GM19438 (cell line): ENCODE measurements around the gene MATK.

Experiments
- ATAC-seq: cut with Tn5 transposase; IDR thresholded peaks from one replicate; pipeline ENCODE4 v1.9.1; 2021; ENCODE audit warnings: low read depth; ENCODE audit not compliant: unreplicated experiment

The MATK gene

DNA sequence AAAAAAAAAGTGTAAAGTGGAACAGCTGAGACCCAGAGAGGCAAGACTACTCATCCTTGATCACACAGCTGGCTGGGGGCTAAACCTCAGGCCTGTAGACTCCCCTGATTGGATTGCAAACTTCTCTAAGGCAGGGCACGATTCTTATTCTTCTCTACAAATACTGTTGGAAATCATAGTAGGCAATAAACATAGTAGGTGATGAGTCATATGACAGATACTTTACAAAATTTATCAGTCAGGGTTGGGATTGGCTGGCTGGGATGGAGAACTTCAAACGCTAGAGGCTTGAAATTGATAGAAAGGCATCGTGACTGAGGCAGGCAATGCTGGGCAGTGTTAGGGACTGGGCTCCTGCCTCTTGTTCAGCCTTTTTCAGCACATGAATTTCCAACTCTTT lies 5.9 kb upstream of the MATK start:
- no peak for ATAC-seq

DNA sequence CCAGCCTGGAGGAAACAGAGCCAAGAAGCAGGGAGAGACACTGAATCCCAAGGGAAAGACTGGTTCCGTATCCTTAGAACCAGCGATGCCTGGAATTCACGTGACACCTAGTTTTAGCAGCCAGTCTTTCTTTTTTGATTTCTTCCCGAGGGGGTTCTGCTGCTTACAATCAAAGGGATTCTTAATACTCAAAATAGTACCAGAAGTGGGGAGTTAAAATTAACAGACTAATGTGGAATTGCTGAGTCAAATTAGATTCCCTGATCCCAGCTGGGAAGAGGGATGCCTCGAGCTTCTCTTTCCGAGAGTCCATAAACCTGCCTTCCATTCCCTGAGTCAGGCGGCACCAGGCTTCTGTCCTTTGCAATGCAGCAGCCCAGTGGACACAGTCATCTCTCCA lies 4.8 kb upstream of the MATK start:
- ATAC-seq, result no peak

DNA sequence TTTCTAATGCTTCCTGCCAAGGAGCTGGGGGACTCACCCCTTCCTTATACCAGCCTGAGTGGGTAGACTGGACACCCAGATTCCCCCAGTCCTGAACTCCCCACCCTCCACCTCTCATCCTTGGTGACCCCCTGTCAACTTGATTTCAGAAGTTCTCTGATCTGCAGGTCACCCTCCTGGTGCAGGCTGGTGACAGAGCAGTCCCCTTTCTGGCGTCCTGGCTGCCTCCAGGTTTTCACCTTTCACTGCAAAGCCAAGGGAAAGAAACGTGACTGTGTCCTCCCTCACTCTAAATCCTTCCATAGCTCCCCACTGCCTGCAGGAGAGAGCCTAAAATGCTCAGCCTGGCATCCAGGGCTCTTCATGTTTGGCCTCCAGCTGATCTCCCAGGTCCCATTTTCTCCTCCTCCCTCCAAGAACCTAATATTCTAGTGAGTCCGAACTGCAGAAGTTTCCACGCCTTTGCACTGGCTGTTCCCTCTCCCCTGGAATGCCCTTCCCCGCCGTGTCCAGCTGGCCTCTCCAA lies 4.1 kb upstream of the MATK start:
- no peak for ATAC-seq

DNA sequence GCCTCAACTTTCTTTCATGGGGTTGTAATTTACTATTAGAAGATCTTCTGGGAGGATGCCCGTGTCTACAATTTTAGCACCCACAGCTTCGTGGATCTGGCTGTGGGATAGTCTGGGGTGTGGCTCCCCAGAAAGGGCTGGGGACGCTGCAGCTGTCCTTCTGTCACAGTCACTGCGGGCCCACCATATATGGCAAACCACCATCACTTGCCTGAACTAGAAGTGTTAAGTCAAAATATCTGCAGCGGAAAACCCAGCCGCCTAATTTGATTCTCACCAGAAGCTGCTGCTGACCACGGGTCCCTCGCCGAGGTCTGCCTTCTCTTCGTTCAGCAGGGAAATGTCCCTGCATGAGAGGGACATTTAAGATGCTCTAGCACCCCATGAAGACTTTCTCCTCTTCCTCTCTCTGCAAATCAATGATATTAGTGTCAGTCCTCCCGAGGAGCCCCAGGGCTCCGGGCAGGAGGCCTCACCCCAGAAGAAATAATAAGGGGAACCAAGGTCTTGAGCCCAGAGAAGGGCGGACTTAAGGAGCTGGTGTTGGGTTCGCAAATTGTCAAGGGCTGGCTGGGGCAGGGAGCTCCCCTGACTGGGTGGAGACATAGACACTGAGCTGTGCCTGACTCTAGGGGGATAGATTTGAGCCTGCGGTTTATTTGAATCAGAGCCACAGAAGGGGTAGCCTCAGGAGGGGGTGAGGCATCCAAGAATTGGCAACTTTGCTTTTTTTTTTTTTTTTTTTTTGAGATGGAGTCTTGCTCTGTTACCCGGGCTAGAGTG lies 3.0 kb upstream of the MATK start:
- ATAC-seq, result no peak

DNA sequence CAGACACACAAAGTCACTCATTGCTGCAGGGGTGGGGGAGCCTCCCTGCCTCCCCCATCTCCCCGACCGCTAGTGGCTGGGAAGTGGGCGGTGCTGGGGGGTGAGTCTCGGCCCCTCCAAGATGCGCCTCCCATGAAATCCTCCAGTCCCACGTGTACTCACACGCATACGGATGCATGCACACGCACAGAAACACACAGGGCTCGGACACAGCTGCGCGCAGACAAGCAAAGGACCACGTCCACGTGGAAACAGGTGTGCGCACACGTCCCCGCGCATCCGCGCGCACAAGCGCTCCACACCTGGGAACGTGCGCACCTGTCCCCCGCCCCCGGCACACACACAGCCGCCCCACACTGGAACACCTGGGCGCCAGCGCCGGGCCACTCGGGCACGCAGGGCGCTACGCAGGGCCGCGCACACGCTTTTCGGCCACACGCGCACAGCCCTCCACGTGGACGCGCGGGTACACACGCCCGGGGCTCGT lies 687 bp downstream of the MATK start:
- ATAC-seq, result no peak

DNA sequence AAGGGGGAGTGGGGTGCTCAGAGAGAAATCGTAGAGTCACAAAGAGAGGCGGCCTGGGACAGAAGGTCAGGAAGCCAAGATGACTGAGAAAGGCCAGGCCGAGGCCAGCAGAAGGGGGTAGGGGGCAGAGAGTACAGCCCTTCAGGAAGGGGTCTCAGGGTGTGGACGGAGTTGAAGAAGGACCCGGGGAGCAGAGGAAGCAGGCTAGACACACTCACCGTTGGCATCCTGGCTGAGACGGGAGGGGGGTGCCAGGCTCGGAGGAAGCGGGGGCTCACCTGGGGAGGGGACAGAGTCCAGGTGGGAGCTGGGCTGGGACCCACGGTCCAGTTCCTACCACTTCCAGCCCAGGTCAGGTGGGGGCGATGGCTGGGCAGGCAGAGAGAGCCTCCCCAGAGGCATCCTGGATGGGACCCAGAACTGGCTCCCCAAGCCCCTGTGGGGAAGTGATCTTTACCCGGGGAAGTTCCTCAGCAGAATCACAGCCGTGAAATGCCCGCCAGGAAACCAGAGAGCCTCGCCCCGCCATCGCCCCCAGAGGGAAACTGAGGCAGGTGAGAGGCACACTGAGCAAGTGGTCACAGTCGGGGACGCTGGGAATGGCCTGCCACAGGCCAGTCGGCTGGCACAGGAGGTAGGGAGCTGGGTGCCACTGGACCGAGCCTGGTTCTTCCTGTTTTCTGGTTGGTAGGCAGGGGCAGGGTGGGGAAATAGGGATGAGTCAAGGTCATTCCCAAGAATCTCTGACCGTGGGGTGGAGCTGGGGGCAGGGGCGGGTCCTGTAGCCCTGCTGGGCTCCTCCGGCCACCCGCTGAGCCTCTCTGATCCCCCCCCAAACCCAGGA lies 1.4 kb downstream of the MATK start:
- ATAC-seq, result no peak

DNA sequence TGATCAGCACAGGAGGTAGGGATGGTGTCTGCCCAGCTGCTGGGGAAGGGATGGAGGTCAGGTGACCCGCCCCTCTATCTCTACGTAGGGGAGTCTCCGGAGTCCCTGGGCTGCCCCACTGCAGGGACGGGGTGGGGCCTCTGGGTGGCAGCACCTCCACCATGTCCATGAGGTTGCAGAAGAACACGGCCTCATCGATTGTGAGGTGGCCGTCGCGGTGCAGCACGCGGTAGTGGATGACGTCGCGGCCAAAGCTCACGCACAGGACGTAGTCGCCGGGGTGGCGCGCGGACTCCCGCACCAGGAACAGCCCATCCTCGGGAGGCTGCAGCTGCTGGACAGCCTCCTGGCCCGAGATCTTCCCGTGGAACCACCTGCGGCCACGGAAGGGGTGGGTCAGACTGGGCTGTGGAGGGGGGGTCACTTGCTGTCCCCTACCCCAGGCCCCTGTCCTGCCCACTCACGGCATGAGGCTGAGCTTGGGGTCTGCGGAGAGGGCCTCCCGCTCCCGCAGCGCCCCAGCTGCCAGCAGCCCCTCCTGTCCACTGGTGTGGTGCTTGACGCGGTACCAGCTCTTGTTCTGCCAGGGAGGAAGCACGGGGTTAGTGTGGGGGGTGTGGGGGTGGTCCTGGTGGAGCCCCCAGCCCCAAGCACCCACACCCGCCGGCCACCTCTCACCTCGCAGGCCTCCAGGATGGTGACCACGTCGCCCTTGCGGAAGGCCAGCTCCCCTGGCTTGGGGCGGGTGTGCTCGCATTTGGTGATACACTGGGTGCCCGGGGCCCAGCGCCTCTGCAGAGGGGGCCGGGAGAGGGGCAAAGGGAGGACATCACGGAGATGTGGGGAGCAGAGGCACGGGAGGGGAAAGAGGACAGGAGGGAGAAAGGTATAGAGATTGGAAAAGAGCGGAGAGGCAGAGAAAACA lies 2.3 kb downstream of the MATK start:
- ATAC-seq, result no peak

DNA sequence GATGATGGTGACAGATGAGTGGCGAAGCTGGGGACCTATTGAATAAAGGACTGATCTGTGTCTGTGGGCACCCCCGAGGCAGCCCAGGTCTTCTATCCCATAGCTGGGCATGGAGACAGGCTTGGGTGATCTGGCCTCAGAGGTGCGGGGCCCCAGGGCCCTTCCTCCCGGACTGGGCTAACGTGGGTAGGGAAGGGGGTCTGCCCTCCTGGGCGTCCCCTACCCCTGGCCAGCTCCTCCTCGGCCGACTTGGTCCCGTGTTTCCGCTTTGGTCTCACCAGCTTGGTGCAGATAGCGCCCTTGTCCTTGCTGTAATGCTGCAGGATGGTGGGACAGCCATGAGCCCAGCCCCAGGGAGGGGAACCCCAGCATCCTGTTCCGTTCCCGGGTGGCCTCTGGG lies 3.3 kb downstream of the MATK start:
- no peak for ATAC-seq

DNA sequence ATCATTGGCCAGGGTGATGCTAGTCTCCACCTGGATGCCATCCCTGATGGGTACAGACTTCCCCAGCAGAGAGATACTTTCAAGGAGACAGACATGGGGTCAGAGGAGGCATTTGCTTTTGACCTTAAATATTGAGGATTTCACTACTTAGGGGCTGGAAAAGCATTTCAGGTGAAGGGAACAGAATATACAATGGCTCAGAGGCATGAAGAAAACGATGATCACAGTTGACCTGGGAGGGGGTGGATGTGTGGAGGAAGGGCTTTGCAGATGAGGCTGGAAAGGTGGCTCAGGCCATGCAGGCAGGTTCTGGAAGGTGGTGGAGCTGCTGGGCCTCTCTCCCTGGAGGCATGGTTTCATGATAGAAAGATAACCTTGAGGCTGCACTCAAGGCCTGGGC lies 3.9 kb downstream of the MATK start:
- ATAC-seq, result no peak

DNA sequence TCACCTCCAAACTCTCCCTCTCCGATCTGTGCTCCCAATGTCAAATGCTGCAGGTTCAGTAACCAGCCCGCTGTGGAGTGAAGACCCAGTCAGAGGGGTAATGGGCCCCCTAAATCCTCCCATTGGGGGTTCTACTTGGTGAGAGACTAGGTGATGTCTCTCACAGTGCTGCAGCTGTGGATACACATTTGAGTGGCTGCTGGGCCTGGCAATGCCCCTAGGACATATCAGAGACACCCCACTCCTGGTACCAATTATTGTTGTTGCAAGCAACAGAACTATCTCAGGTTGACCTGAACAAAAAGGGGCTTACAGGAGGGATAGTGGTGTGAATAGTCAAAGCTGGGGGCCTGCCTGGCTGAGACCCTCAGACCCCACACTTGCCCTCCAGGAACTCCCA lies 4.6 kb downstream of the MATK start:
- no peak for ATAC-seq

DNA sequence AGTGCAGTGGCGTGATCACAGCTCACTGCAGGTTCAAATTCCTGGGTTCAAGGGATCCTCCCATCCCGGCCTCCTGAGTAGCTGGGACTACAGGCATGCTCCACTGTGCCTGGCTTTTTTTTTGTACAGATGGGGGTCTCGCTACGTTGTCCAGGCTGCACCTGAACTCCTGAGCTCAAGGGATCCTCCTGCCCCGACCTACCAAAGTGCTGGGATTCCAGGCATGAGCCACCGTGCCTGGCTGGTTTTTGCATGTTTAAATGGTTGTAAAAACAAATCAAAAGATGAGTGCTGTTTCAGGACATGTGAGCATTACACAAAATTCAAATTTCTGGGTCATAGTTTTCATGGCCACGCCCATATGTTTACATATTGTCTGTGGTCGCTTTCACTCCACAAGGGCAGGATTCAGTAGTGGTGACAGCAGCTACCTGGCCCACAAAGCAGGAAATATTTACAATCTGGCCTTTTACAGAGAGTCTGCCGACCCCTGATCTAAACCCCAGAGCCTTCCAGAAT lies 5.3 kb downstream of the MATK start:
- ATAC-seq, result no peak

DNA sequence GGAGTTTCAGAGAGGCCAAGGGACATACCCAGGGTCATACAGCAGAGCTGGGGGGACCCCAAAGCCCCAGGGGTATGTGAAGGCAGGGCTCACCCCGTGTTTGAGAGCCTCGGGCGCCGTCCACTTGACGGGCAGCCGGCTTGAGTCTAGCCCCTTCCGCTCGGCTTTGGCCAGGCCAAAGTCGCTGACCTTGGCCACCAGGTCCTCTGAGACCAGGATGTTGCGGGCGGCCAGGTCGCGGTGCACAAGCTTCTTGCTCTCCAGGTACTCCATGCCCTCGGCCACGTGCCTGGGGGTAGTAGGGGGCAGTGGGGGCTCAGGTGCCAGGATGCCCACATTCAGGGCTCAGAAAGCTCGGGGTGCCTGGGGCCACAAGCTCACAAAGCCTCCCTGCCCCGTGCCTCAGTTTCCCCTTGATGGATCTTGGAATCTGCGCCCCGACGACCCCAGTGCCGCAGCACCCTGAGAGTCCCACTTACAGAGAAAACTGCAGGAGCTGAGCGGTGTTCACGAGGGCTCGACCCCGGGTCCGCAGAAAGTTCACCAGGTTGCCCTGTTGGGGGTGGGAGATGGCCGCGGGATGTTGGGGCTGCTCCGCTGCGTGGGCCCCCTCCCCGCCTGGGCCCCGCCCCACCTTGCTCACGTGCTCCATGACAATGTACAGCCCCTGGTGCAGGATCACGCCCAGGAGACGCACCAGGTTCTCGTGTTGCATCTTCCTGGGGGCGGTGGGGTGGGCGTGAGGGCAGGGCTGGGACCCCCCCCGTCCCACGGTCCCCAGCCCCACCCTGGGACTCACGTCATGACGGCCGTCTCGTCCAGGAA lies 7.1 kb downstream of the MATK start:
- ATAC-seq, result no peak

DNA sequence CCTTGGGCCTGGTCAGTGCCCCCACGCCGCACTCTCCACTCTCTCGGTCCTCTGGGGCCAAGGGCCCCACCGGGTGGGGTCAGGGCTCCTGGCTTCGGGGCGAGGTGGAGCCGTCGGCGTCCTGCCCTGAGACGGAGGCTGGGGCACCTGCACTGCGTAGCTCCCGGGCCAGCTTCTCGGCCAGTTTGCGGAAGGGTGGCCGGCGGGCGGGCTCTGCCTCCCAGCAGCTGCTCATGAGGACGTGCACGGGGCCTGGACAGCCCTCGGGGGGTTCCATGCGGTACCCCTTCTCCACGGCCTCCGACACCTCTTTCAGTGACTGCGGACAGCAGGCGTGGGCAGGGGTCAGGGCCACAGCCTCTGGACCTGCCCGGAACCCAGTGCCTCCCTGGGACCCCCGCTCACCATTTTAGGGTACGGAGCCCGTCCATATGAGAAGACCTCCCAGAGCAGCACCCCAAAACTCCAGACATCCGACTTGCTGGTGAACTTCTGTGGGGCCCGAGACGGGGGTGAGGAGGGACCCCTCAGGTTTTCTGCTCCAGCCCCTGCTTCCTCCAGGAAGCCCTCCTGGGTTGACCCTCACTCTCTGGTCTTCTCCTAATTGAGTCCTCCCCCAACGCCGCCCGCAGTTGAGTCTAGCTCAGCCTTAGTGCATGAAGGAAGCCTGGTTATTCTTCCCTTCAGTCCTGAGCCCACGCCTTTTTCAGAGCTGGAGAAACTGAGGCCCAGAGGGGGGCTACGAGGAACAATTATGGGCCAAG lies 7.9 kb downstream of the MATK start:
- no peak for ATAC-seq

DNA sequence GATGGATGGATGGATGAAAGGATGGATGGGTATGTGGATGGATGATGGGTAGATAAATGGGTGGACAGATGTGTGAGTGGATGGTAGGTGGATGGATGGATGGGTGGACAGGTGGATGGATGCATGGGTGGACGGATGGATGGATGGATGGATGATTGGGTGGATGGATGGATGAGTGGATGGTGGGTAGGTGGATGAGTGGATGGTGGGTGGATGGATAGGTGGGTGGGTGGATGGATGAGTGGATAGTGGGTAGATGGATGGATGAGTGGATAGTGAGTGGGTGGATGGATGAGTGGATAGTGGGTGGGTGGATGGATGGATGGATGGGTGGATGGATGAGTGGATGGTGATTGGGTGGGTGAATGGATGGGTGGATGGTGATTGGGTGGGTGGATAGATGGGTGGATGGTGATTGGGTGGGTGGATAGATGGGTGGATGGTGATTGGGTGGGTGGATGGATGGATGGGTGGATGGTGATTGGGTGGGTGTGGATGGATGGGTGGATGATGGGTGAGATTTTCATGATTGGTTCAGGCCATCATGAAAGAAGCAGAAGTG lies 9.6 kb downstream of the MATK start:
- ATAC-seq, result no peak

DNA sequence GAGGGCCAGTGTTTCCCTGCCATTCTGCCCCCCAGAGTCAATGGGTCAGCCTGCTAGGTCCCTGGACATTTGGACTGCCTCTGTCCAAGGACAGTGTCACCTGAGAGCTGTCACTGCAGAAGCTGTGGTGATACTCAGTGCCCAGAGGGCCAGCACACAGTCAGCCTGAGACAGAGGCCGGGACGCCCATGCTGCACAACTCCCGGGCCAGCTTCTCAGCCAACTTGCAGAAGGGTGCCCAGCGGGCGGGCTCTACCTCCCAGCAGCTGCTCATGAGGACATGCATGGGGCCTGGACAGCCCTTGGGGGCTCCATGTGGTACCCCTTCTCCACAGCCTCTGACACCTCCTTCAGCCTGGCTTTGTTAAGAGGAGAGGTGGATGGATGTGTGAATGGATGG lies 10.3 kb downstream of the MATK start:
- no peak for ATAC-seq

DNA sequence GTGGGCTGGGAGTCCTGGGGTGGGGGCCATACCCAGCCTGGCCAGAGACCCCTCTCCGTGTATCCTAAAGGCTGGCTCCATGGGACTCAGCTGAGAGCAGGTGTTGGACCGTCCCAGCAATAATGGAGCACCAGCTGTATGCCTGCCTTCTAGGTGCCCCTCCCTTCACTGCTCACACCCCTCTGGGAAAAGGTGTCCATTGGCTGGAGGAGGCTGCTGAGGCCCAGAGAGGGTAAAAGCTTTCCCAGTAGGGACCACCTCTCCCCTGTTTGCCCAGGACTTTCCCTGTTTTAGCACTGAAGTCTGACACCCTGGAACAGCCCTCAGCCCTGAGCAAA lies 10.8 kb downstream of the MATK start:
- ATAC-seq, result no peak

DNA sequence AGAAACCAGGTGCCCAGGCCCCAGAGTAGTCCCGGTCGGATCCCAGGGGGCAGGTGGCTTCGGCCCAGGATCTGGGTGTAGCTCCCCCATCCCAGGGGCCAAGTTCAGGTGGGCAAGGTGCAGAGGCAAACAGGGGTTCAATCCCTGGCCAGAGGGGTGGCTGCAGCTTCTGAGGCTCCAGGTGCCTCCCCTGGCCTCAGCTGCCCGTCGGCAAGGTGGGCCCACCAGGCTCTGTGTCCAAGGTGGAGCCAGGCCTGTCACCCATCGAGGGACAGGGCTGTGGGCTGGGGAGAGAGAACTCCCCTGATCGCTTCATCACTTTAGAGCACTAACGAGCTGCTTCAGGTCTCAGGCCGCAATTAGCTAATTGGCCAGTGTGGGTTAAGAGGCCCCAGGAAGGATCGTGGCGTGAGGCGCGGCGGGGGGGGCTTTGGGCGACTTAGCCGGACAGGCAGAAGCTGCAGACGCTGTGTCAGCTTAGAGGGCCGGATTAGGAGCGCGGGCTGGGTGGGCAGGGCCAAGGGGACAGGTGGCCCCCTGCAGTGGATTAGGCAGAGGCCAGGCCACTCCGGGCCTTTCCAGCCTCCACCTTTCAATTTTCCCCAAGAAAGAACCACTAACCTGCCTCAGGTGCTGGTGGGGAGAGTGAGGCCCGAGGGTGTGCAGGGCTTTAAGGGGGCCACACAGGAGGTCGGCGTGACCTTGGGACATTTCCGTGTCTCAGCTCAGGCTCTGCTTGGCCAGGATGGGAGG lies 11.4 kb downstream of the MATK start:
- ATAC-seq, result no peak
